Testis (tissue), 3 donors: ENCODE measurements around the gene GFY. TPM values are rescaled to one million over a fixed set of nuclear protein-coding genes. Genes with fewer than 3 reads are reported as not detected.

Source experiments
- DNase-seq: peaks from one replicate; pipeline ENCODE4 v3.0.0-alpha.2; 2019
- H3K27ac ChIP-seq, 2 donors: fragments of 200-600 bp; sonication (generic); one replicate each; pipeline ENCODE4 v1.5.1; 2019
- H3K27me3 ChIP-seq: fragments of 200-600 bp; sonication (generic); one replicate; pipeline ENCODE4 v1.5.1; 2019
- H3K36me3 ChIP-seq: fragments of 200-600 bp; sonication (generic); one replicate; pipeline ENCODE4 v1.5.1; 2017; ENCODE audit warnings: low read depth; ENCODE audit errors: missing control alignments
- H3K4me1 ChIP-seq: fragments of 200-600 bp; sonication (generic); one replicate; pipeline ENCODE4 v1.5.1; 2019
- H3K4me3 ChIP-seq, 2 donors: fragments of 200-600 bp; sonication (generic); one replicate each; pipeline ENCODE4 v1.5.1; 2017 to 2019
- H3K9me3 ChIP-seq: fragments of 200-600 bp; sonication (generic); one replicate; pipeline ENCODE4 v1.5.1; 2017
- CTCF ChIP-seq, 3 experiments: fragments of 450-650 bp in 2 of 3; fragments of 200-600 bp in 1 of 3; sonication (generic) in 1 of 3; IDR thresholded peaks; one replicate each; pipeline ENCODE4 v1.5.1; 2016 to 2019; ENCODE audit warnings: antibody characterized with exemption in 3 of 3, mild to moderate bottlenecking in 2 of 3, moderate library complexity in 1 of 3
- POLR2A ChIP-seq: fragments of 450-650 bp; IDR thresholded peaks from one replicate; pipeline ENCODE4 v1.6.1; 2017; ENCODE audit warnings: antibody characterized with exemption, mild to moderate bottlenecking, moderate library complexity
- WGBS, 2 donors: methylation state at CpG; one replicate each; pipeline ENCODE4 v1.1.5; 2018; 5-methylcytosine and 5-hydroxymethylcytosine counted together
- intact Hi-C: fragments of 100-400 bp; cut with DNase I; formaldehyde crosslinking; loops from one replicate; pipeline ENCODE4 v1.15.1; 2023; ENCODE audit warnings: low total_unique reads
- polyA plus RNA-seq: library from polyadenylated mRNA; stranded (reverse); fragments of 350-450 nt; fragmentation: Illumina TruSeq; extraction: RNeasy Lipid Tissue Mini Kit (QIAGEN cat#74804); gene quantifications from one replicate; pipeline ENCODE4 v1.2.3, GENCODE V29; 2014; ENCODE audit warnings: low read depth, low replicate concordance; ENCODE audit not compliant: insufficient read depth
- total RNA-seq, 2 donors: library from RNA; depleted of rRNA; stranded (reverse); fragments of >200 nt; gene quantifications; one replicate each; pipeline ENCODE4 v1.2.3, GENCODE V29; 2016

GFY gene
- total and polyA plus RNA-seq, 3 donors from 2014 or later: 0.24 to 0.80 (median 0.62) TPM

- 31 to 59% methylated on average over 15 to 32 of the region's 32 CpGs for WGBS, 2 donors
These were observed 22.6 kb downstream of the GFY start for GRCh38 chr19:49447485-49448431.

GRCh38 chr19:49448432-49448786 is 23.2 kb downstream of the GFY start:
- H3K27ac ChIP-seq: no peak overlapping the region
- no peaks in the 10 kb centered on the region for H3K36me3 ChIP-seq
- H3K4me3 ChIP-seq: no peak overlapping the region
- H3K4me1 ChIP-seq: no peaks in the 10 kb centered on the region
- TF ChIP-seq POLR2A (no peak), CTCF (IDR thresholded peaks at IDR 0.05) (no peak)
- no peaks in the 10 kb centered on the region for H3K9me3 ChIP-seq
- WGBS, 2 donors: 84 to 94% methylated on average over 6 of the region's 6 CpGs
- intact Hi-C loops: loop anchor here (10.0 kb wide), 1 partner anchor 54 kb away; no protein-coding TSS in a partner anchor
- DNase-seq: no peak
- no peaks in the 10 kb centered on the region for H3K27me3 ChIP-seq

More at GRCh38 chr19:49447485-49448431, 22.6 kb downstream of the GFY start:
- Histone ChIP-seq H3K4me3 (peak overlapping the region in 1 of 2 donors; percentile 30), H3K27ac (no peak overlapping the region), H3K9me3 (no peaks in the 10 kb centered on the region), H3K4me1 (no peaks in the 10 kb centered on the region), H3K36me3 (no peaks in the 10 kb centered on the region), H3K27me3 (no peaks in the 10 kb centered on the region)
- no peak for TF ChIP-seq CTCF (IDR thresholded peaks at IDR 0.05)
- no peak for TF ChIP-seq POLR2A
- peak; percentile 72 for DNase-seq
- intact Hi-C loops: loop anchor here (10.0 kb wide), 1 partner anchor 53 kb away; no protein-coding TSS in a partner anchor

- Histone ChIP-seq H3K27me3 (no peaks in the 10 kb centered on the region), H3K4me3 (no peak overlapping the region), H3K4me1 (peaks cover under 1% of the 10 kb centered on the region), H3K36me3 (no peaks in the 10 kb centered on the region), H3K27ac (no peak overlapping the region), H3K9me3 (no peaks in the 10 kb centered on the region)
- intact Hi-C loops: no loop called here
- no peak for DNase-seq
- TF ChIP-seq POLR2A: no peak
- no peak for TF ChIP-seq CTCF (IDR thresholded peaks at IDR 0.05)
- WGBS, 2 donors: 75 to 83% methylated on average over 7 of the region's 7 CpGs
These were observed 25.2 kb downstream of the GFY start for GRCh38 chr19:49450405-49450804.

- peaks cover 4% of the 10 kb centered on the region for H3K4me1 ChIP-seq
- 2 to 8% methylated on average over 40 to 42 of the region's 42 CpGs for WGBS, 2 donors
- no peaks in the 10 kb centered on the region for H3K27me3 ChIP-seq
- H3K9me3 ChIP-seq: no peaks in the 10 kb centered on the region
- intact Hi-C loops: no loop called here
- H3K27ac ChIP-seq: peak within 1 kb of the TSS; percentile 94 to 96
- no peak for TF ChIP-seq POLR2A
- peak in 1 of 3 experiments; percentile 10 for TF ChIP-seq CTCF (IDR thresholded peaks at IDR 0.05)
- peak; percentile 100 for DNase-seq
- peak within 1 kb of the TSS; percentile 56 to 83 for H3K4me3 ChIP-seq
- no peaks in the 10 kb centered on the region for H3K36me3 ChIP-seq
These were observed 26.4 kb downstream of the GFY start, which contains the start of gene PIH1D1 for GRCh38 chr19:49451430-49452181. PIH1D1 (minus strand) TSS chr19:49451814; CDS start chr19:49451574, 240 bp downstream.
